D721Med (cell line): Measurements from ENCODE around the gene SLC24A3.
A peak's percentile ranks its signal among the peaks of the same experiment; 100 is the strongest.
"Not testable (repeated sequence)": the region's sequence is repeated elsewhere in the genome, so short reads cannot be mapped to it uniquely, and the experiment has no call there.

Experiments used
- DNase-seq: peaks from one replicate; pipeline ENCODE4 v3.0.0; 2011; ENCODE audit warnings: low spot score; ENCODE audit not compliant: insufficient read length
- FAIRE-seq: peaks from 2 replicates; lab custom pipeline; 2011; peaks lifted over from hg19 to GRCh38; lab: Jason Lieb, UNC
- CTCF ChIP-seq: IDR thresholded peaks from 2 replicates; pipeline ENCODE4 v1.5.1; 2012; ENCODE audit warnings: mild to moderate bottlenecking, control low read depth; ENCODE audit not compliant: insufficient read depth; ENCODE audit errors: missing control alignments

SLC24A3 gene

GRCh38 chr20:19621072-19621471 is 408.6 kb downstream of the SLC24A3 start:
- no peak for TF ChIP-seq CTCF
- no peak for DNase-seq
- no peak for FAIRE-seq

GRCh38 chr20:19624221-19624965 is 412.0 kb downstream of the SLC24A3 start:
- no peak for FAIRE-seq
- no peak for DNase-seq
- no peak for TF ChIP-seq CTCF

GRCh38 chr20:19625426-19625825 is 413.0 kb downstream of the SLC24A3 start:
- no peak for TF ChIP-seq CTCF
- FAIRE-seq (no peak), DNase-seq (no peak)

- no peak for DNase-seq
- TF ChIP-seq CTCF, result no peak
- FAIRE-seq, result no peak
Observed at GRCh38 chr20:19626896-19627295, 414.5 kb downstream of the SLC24A3 start.

- TF ChIP-seq CTCF, result peak; percentile 65
- DNase-seq (no peak), FAIRE-seq (no peak)
Observed at GRCh38 chr20:19628570-19629134, 416.2 kb downstream of the SLC24A3 start.

GRCh38 chr20:19631410-19631809 is 419.0 kb downstream of the SLC24A3 start:
- TF ChIP-seq CTCF, result no peak
- FAIRE-seq (no peak), DNase-seq (no peak)

GRCh38 chr20:19633985-19634384 is 421.5 kb downstream of the SLC24A3 start:
- DNase-seq (no peak), FAIRE-seq (no peak)
- no peak for TF ChIP-seq CTCF

GRCh38 chr20:19639471-19640045 is 427.1 kb downstream of the SLC24A3 start:
- FAIRE-seq, result not testable (repeated sequence)

More at GRCh38 chr20:19639471-19640045, 427.1 kb downstream of the SLC24A3 start:
- DNase-seq, result not testable (repeated sequence)
